ENCODE data around the gene CDK14.

DNA sequence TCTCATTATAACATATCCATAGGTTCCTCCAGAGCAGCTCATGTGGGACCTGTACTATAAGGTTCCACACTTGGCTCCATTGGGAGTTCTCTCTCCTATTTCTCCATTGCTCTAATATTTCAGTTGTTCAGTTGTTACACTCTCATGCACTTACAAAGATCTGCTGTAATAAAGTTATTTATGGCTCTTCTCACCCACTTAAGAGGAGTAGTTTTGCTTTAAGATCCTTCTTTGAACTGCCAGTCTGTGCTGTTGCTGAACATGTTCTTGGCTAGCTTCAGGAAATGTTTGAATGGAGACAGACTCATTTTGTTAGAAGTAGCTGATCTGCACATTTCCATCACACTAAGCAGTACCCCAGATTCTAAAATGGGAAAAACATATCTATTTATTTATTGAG is 250.1 kb downstream of the CDK14 start:
- TF ChIP-seq POLR2AphosphoS5 (IDR thresholded peaks at IDR 0.05; ENCODE audit: low read depth, low read length) = no peak
- no peak for TF ChIP-seq POLR2A (IDR thresholded peaks at IDR 0.05; ENCODE audit: low read depth, low read length)
